ENCODE measurements around the gene BCKDHA. TPM values are rescaled to one million over a fixed set of nuclear protein-coding genes. Genes with fewer than 3 reads are reported as not detected.

Gene BCKDHA
- total and polyA plus RNA-seq, 9 of the 15 experiments (the other 6 are each of a cell fraction or from before 2014, with no cell fraction given) = 4.5 to 52.5 (median 14.1) TPM

DNA sequence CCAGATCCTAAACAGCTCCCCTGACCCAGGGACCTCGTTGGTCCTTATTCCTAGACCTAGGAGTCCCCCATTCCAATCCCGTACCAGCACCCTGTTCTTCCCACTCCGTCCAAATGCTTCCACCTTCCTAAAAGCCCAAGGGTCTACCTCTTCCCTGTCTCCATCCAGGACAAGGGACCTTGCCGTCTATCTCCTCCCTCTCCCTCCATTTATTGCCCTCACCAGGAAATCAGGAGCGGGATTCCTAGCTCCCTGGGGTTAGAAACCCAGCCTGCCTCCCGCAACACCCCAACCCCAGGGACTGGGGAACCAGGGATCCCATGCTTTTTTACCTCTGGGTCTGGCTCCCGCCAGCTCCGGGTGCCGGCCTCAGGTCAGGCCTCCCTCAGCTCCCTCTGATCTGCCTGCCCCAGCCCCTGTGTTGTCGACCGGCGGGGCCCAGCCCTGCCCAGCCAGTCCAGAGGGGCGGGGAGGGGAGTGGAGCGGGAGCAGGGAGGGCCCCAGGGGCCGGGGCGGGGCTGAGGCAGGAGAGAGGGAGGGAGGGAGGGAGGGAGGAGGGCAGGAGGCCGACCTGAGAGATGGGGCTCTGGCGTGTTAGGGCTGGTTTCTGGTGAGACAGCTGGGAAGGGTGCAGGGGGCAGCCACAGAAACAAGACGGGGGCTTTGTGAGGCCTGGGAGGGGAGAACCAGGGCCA lies 29.5 kb downstream of the BCKDHA start, which contains the start of gene B3GNT8 (continued):
- TF ChIP-seq, protein P1, sequence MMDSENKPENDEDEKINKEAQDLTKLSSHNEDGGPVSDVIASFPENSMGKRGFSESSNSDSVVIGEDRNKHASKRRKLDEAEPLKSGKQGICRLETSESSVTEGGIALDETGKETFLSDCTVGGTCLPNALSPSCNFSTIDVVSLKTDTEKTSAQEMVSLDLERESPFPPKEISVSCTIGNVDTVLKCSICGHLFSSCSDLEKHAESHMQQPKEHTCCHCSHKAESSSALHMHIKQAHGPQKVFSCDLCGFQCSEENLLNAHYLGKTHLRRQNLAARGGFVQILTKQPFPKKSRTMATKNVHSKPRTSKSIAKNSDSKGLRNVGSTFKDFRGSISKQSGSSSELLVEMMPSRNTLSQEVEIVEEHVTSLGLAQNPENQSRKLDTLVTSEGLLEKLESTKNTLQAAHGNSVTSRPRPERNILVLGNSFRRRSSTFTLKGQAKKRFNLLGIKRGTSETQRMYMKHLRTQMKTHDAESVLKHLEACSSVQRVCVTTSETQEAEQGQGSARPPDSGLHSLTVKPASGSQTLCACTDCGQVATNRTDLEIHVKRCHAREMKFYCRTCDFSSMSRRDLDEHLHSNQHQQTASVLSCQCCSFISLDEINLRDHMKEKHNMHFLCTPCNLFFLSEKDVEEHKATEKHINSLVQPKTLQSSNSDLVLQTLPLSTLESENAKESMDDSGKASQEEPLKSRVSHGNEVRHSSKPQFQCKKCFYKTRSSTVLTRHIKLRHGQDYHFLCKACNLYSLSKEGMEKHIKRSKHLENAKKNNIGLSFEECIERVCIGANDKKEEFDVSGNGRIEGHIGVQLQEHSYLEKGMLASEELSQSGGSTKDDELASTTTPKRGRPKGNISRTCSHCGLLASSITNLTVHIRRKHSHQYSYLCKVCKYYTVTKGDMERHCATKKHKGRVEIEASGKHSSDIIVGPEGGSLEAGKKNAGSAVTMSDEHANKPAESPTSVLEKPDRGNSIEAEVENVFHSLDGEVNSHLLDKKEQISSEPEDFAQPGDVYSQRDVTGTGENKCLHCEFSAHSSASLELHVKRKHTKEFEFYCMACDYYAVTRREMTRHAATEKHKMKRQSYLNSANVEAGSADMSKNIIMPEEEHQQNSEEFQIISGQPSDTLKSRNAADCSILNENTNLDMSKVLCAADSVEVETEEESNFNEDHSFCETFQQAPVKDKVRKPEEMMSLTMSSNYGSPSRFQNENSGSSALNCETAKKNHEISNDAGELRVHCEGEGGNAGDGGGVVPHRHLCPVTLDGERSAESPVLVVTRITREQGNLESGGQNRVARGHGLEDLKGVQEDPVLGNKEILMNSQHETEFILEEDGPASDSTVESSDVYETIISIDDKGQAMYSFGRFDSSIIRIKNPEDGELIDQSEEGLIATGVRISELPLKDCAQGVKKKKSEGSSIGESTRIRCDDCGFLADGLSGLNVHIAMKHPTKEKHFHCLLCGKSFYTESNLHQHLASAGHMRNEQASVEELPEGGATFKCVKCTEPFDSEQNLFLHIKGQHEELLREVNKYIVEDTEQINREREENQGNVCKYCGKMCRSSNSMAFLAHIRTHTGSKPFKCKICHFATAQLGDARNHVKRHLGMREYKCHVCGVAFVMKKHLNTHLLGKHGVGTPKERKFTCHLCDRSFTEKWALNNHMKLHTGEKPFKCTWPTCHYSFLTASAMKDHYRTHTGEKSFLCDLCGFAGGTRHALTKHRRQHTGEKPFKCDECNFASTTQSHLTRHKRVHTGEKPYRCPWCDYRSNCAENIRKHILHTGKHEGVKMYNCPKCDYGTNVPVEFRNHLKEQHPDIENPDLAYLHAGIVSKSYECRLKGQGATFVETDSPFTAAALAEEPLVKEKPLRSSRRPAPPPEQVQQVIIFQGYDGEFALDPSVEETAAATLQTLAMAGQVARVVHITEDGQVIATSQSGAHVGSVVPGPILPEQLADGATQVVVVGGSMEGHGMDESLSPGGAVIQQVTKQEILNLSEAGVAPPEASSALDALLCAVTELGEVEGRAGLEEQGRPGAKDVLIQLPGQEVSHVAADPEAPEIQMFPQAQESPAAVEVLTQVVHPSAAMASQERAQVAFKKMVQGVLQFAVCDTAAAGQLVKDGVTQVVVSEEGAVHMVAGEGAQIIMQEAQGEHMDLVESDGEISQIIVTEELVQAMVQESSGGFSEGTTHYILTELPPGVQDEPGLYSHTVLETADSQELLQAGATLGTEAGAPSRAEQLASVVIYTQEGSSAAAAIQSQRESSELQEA (IDR thresholded peaks at IDR 0.05; ENCODE audit: low read depth) = no peak
- TF ChIP-seq NR2C1 (IDR thresholded peaks at IDR 0.05) (no peak), NR2C1 (tag; IDR thresholded peaks at IDR 0.05) (no peak), CREBBP (IDR thresholded peaks at IDR 0.05; ENCODE audit: low read depth, low read length) (no peak), SAFB (IDR thresholded peaks at IDR 0.05; ENCODE audit: borderline replicate concordance, low read depth, low read length) (no peak), EZH2 (IDR thresholded peaks at IDR 0.05; ENCODE audit: borderline replicate concordance, low read depth, low read length) (no peak), MBD2 (IDR thresholded peaks at IDR 0.05; ENCODE audit: borderline replicate concordance, low read depth) (no peak), ILK (tag; IDR thresholded peaks at IDR 0.05; ENCODE audit: borderline replicate concordance, low read depth) (no peak), GATAD2A (IDR thresholded peaks at IDR 0.05) (no peak), POLR2AphosphoS2 (IDR thresholded peaks at IDR 0.05; ENCODE audit: low read length) (no peak), ZNF140 (CRISPR knock-in tag; IDR thresholded peaks at IDR 0.05) (no peak), HDAC8 (tag; IDR thresholded peaks at IDR 0.05) (no peak), MEIS2 (IDR thresholded peaks at IDR 0.05; ENCODE audit: partially characterized antibody) (no peak), MAZ (CRISPR knock-in tag; conservative IDR thresholded peaks at IDR 0.05 in 1 of 2, IDR thresholded peaks at IDR 0.05 in 1 of 2) (peak; percentile 81 to 96), PURB (CRISPR knock-in tag; IDR thresholded peaks at IDR 0.05; ENCODE audit: low read depth) (no peak), TBP (optimal IDR thresholded peaks at IDR 0.05; ENCODE audit: low read depth, low read length) (peak; percentile 25)
- TF ChIP-seq, protein P2, sequence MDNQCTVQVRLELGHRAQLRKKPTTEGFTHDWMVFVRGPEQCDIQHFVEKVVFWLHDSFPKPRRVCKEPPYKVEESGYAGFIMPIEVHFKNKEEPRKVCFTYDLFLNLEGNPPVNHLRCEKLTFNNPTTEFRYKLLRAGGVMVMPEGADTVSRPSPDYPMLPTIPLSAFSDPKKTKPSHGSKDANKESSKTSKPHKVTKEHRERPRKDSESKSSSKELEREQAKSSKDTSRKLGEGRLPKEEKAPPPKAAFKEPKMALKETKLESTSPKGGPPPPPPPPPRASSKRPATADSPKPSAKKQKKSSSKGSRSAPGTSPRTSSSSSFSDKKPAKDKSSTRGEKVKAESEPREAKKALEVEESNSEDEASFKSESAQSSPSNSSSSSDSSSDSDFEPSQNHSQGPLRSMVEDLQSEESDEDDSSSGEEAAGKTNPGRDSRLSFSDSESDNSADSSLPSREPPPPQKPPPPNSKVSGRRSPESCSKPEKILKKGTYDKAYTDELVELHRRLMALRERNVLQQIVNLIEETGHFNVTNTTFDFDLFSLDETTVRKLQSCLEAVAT (IDR thresholded peaks at IDR 0.05) = no peak
- TF ChIP-seq, protein P3, sequence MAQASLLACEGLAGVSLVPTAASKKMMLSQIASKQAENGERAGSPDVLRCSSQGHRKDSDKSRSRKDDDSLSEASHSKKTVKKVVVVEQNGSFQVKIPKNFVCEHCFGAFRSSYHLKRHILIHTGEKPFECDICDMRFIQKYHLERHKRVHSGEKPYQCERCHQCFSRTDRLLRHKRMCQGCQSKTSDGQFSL (CRISPR knock-in tag; IDR thresholded peaks at IDR 0.05) = no peak
- TF ChIP-seq, protein P3 (tag; IDR thresholded peaks at IDR 0.05) = no peak

All from K562 (cell line).